Fibroblast of pulmonary artery (primary cell): Measurements from ENCODE around the gene EYA2.

ENCODE experiments used
- DNase-seq: peaks from one replicate; pipeline ENCODE4 v3.0.0-alpha.2; 2010; ENCODE audit warnings: low read depth
- H3K4me3 ChIP-seq: replicated peaks from 2 replicates; pipeline ENCODE4 v1.5.1; 2011; ENCODE audit warnings: low read depth, mild to moderate bottlenecking, control low read depth, low read length, moderate library complexity
- TF ChIP-seq, protein P1 (sequence below): IDR thresholded peaks from 2 replicates; pipeline ENCODE4 v1.5.1; 2011; ENCODE audit warnings: mild to moderate bottlenecking, control low read depth, low read length, inconsistent platforms; ENCODE audit errors: missing control alignments

EYA2 gene

GRCh38 chr20:47099825-47100441, 205.3 kb downstream of the EYA2 start:
- TF ChIP-seq, protein P1, sequence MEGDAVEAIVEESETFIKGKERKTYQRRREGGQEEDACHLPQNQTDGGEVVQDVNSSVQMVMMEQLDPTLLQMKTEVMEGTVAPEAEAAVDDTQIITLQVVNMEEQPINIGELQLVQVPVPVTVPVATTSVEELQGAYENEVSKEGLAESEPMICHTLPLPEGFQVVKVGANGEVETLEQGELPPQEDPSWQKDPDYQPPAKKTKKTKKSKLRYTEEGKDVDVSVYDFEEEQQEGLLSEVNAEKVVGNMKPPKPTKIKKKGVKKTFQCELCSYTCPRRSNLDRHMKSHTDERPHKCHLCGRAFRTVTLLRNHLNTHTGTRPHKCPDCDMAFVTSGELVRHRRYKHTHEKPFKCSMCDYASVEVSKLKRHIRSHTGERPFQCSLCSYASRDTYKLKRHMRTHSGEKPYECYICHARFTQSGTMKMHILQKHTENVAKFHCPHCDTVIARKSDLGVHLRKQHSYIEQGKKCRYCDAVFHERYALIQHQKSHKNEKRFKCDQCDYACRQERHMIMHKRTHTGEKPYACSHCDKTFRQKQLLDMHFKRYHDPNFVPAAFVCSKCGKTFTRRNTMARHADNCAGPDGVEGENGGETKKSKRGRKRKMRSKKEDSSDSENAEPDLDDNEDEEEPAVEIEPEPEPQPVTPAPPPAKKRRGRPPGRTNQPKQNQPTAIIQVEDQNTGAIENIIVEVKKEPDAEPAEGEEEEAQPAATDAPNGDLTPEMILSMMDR, result no peak
- DNase-seq, result peak; percentile 46
- H3K4me3 ChIP-seq, result no peak overlapping the region

DNA sequence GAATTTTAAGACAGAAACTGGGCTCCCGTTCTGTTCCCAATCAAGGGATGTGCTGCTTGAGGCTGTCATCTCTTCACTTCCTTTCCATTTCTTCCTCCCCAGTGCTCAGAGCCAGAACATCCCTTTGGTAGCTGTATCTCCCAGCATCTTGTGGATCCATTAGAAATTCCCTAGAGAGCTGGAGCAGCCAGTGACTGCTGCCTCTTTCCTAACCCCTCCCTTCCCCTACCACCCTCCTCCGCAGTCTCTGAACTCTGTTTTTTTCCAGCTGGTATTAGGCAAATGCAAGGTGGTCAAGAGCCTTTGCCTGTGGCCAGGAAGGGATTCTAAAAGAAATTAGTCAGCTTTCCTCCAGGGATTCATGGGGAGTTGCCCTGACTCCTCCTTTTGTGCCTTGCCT, 208.0 kb downstream of the EYA2 start:
- no peak overlapping the region for H3K4me3 ChIP-seq
- peak; percentile 35 for DNase-seq

DNA sequence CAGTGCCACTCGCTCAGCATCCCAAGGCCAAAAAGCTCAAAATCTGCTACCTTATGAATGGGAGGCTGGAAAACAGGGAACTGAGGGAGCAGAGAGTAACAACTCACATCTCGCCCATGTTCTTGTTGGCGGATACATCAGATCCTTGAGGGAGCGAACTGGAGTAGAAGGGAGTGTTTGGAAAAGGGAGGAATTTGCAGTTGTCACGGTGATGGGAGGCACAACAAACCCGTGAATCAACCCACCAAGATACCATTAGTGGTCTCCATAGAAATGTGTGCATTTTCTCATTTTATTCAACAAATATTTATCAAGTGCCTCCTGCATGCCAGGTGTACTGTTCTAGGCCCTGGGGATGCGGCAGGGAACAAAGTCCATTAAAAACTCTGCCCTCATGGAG, 212.1 kb downstream of the EYA2 start:
- H3K4me3 ChIP-seq, result no peak overlapping the region
- no peak for DNase-seq
- TF ChIP-seq, protein P1, result no peak

More for the DNA sequence above, 208.0 kb downstream of the EYA2 start:
- TF ChIP-seq, protein P1, result no peak

DNA sequence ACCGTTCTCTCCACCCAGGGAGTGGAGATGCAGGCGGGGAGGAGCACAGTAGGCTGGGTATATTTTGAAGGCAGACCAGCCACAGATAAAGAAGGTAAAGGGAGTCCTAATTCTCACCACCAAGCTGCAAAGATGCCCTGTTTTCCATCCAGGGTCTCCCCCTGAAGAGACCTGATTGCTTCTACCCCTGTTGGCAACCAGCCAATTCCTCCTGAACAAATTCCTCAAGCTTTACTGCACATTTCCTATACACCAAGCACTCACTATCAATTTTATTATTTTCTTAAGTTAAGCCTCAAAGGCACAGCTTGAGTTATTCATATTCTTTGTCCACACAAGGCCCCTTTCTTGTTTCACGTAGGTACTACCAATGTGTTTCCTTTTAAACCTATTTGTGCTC, 214.4 kb downstream of the EYA2 start:
- no peak overlapping the region for H3K4me3 ChIP-seq
- TF ChIP-seq, protein P1, result no peak
- DNase-seq, result no peak

GRCh38 chr20:47110819-47111218, 216.2 kb downstream of the EYA2 start:
- H3K4me3 ChIP-seq, result no peak overlapping the region
- TF ChIP-seq, protein P1, result no peak
- no peak for DNase-seq

GRCh38 chr20:47111576-47111975, 216.9 kb downstream of the EYA2 start:
- TF ChIP-seq, protein P1, result no peak
- no peak for DNase-seq

GRCh38 chr20:47113362-47114109, 218.9 kb downstream of the EYA2 start:
- TF ChIP-seq, protein P1, result no peak
- no peak for DNase-seq
- no peak overlapping the region for H3K4me3 ChIP-seq

More at GRCh38 chr20:47111576-47111975, 216.9 kb downstream of the EYA2 start:
- H3K4me3 ChIP-seq, result no peak overlapping the region
